CD14-positive monocyte (primary cell): ENCODE results near the gene LIPG. TPM values are rescaled to one million over a fixed set of nuclear protein-coding genes. Genes with fewer than 3 reads are reported as not detected.

Experiments
- DNase-seq, 3 donors: peaks; one replicate each; pipeline ENCODE4 v3.0.0-alpha.2; 2011 to 2022
- H2AFZ ChIP-seq: 2 replicates; pipeline ENCODE4 v1.6.0; 2012; ENCODE audit warnings: mild to moderate bottlenecking, low read depth, low read length, inconsistent platforms; ENCODE audit not compliant: insufficient read depth, poor library complexity, severe bottlenecking
- H3K27ac ChIP-seq, 2 donors: 1 replicate in 1 of 2; 2 replicates in 1 of 2; pipeline ENCODE4 v1.5.1; 2012 to 2013; ENCODE audit warnings: low read length in 2 of 2, control low read depth in 1 of 2, inconsistent platforms in 1 of 2, low read depth in 1 of 2, mild to moderate bottlenecking in 1 of 2
- H3K27me3 ChIP-seq, 2 donors: one replicate each; pipeline versions ENCODE4 v1.6.0 to v1.6.1; 2011 to 2013; ENCODE audit warnings: low read length in 2 of 2; ENCODE audit not compliant: control insufficient read depth in 2 of 2, insufficient read depth in 2 of 2
- H3K36me3 ChIP-seq, 2 donors: replicated peaks in 1 of 2; 1 replicate in 1 of 2; 2 replicates in 1 of 2; pipeline versions ENCODE4 v1.5.1 to v1.6.1; 2012 to 2013; ENCODE audit warnings: low read length in 2 of 2, control low read depth in 1 of 2, inconsistent platforms in 1 of 2, mild to moderate bottlenecking in 1 of 2; ENCODE audit not compliant: insufficient read depth in 2 of 2, control insufficient read depth in 1 of 2
- H3K4me1 ChIP-seq, 2 donors: 1 replicate in 1 of 2; 2 replicates in 1 of 2; pipeline versions ENCODE4 v1.5.1 to v1.6.1; 2012 to 2013; ENCODE audit warnings: low read length in 2 of 2, control low read depth in 1 of 2, inconsistent platforms in 1 of 2, mild to moderate bottlenecking in 1 of 2, moderate library complexity in 1 of 2; ENCODE audit not compliant: insufficient read depth in 2 of 2, control insufficient read depth in 1 of 2
- H3K4me2 ChIP-seq: replicated peaks from 2 replicates; pipeline ENCODE3; 2012; ENCODE audit warnings: low read length, moderate library complexity, mild to moderate bottlenecking; ENCODE audit not compliant: poor library complexity, severe bottlenecking; ENCODE audit errors: extremely low read depth
- H3K4me3 ChIP-seq, 3 experiments: fragments of 200-600 bp in 1 of 3; sonication (generic) in 1 of 3; replicated peaks in 1 of 3; 1 replicate in 2 of 3; 2 replicates in 1 of 3; pipeline ENCODE4 v1.5.1; 2011 to 2013; ENCODE audit warnings: low read length in 3 of 3, mild to moderate bottlenecking in 3 of 3, control low read depth in 2 of 3, low read depth in 2 of 3, inconsistent platforms in 1 of 3, moderate library complexity in 1 of 3
- H3K79me2 ChIP-seq: 2 replicates; pipeline ENCODE4 v1.6.0; 2012; ENCODE audit warnings: mild to moderate bottlenecking, control low read depth, inconsistent platforms, low read length, moderate library complexity; ENCODE audit not compliant: insufficient read depth
- H3K9ac ChIP-seq: 2 replicates; pipeline ENCODE4 v1.6.0; 2017; ENCODE audit warnings: low read length, mild to moderate bottlenecking; ENCODE audit not compliant: insufficient read depth, poor library complexity, severe bottlenecking
- H3K9me3 ChIP-seq, 2 donors: replicated peaks in 1 of 2; 1 replicate in 1 of 2; 2 replicates in 1 of 2; pipeline versions ENCODE4 v1.5.1 to v1.6.1; 2012 to 2013; ENCODE audit warnings: low read length in 2 of 2, control low read depth in 1 of 2; ENCODE audit not compliant: control insufficient read depth in 1 of 2, insufficient read depth in 1 of 2
- H4K20me1 ChIP-seq: 2 replicates; pipeline ENCODE4 v1.6.0; 2012; ENCODE audit warnings: mild to moderate bottlenecking, low read length, control low read depth, moderate library complexity; ENCODE audit not compliant: insufficient read depth
- H3K27ac Mint-ChIP-seq, 7 donors: one replicate each; pipeline ENCODE4 v1.8.0; 2020; ENCODE audit warnings: mild to moderate bottlenecking in 7 of 7, mixed read lengths in 7 of 7, moderate library complexity in 6 of 7, inconsistent platforms in 2 of 7
- H3K27me3 Mint-ChIP-seq, 3 donors: one replicate each; pipeline ENCODE4 v1.8.0; 2021 to 2022; ENCODE audit warnings: low read depth in 3 of 3, mild to moderate bottlenecking in 3 of 3, mixed read lengths in 3 of 3, moderate library complexity in 3 of 3, inconsistent platforms in 1 of 3
- H3K36me3 Mint-ChIP-seq, 2 donors: one replicate each; pipeline ENCODE4 v1.8.0; 2020; ENCODE audit warnings: mixed read lengths in 2 of 2, inconsistent platforms in 1 of 2, mild to moderate bottlenecking in 1 of 2
- H3K4me1 Mint-ChIP-seq: one replicate; pipeline ENCODE4 v1.8.0; 2020; ENCODE audit warnings: mild to moderate bottlenecking, mixed read lengths
- H3K4me3 Mint-ChIP-seq, 2 donors: one replicate each; pipeline ENCODE4 v1.8.0; 2020; ENCODE audit warnings: mild to moderate bottlenecking in 2 of 2, mixed read lengths in 2 of 2, moderate library complexity in 1 of 2
- H3K9me3 Mint-ChIP-seq, 7 donors: one replicate each; pipeline ENCODE4 v1.8.0; 2020 to 2022; ENCODE audit warnings: mixed read lengths in 7 of 7, mild to moderate bottlenecking in 6 of 7, moderate library complexity in 6 of 7, inconsistent platforms in 2 of 7
- WGBS: methylation state at CpG from one replicate; pipeline ENCODE4 v1.1.5; 2013; ENCODE audit warnings: missing lambda C conversion rate; ENCODE audit not compliant: insufficient coverage; 5-methylcytosine and 5-hydroxymethylcytosine counted together
- intact Hi-C, 2 donors: fragments of 100-400 bp; cut with micrococcal nuclease; formaldehyde crosslinking; loops; one replicate each; pipeline versions ENCODE4 v1.15.0 to v1.15.1; 2023
- polyA plus RNA-seq, 3 donors: library from polyadenylated mRNA; depleted of rRNA in 1 of 3; unstranded in 2 of 3; stranded (reverse) in 1 of 3; fragments of 300-500 nt in 2 of 3; fragments of >200 nt in 1 of 3; fragmentation: Illumina TruSeq in 2 of 3; gene quantifications; 1 replicate in 2 of 3; 2 replicates in 1 of 3; pipeline ENCODE4 v1.2.3, GENCODE V29; 2012 to 2021
- TF ChIP-seq, protein P1 (sequence below): fragments of 200-600 bp; IDR thresholded peaks from one replicate; pipeline ENCODE4 v1.8.0; 2022; ENCODE audit warnings: antibody characterized with exemption, mild to moderate bottlenecking

The LIPG gene
- polyA plus RNA-seq, 3 donors = not detected

- no peak overlapping the region for H3K4me3 Mint-ChIP-seq
- no peak overlapping the region for H3K9ac ChIP-seq
- no peaks in the 10 kb centered on the region for H3K4me1 ChIP-seq
- H3K9me3 ChIP-seq = peaks cover 0 to 4% of the 10 kb centered on the region in 2 donors
- peaks cover 3 to 5% of the 10 kb centered on the region in 2 donors for H3K27me3 ChIP-seq
- 89% methylated on average over 4 of the region's 4 CpGs for whole genome bisulfite sequencing
- no peak overlapping the region for H3K27ac Mint-ChIP-seq
- H3K36me3 ChIP-seq = no peaks in the 10 kb centered on the region
- no peak overlapping the region for H3K4me2 ChIP-seq
- no peaks in the 10 kb centered on the region for H3K4me1 Mint-ChIP-seq
- peaks cover 0 to 11% (median 2%) of the 10 kb centered on the region in 7 donors for H3K9me3 Mint-ChIP-seq
- TF ChIP-seq, protein P1, sequence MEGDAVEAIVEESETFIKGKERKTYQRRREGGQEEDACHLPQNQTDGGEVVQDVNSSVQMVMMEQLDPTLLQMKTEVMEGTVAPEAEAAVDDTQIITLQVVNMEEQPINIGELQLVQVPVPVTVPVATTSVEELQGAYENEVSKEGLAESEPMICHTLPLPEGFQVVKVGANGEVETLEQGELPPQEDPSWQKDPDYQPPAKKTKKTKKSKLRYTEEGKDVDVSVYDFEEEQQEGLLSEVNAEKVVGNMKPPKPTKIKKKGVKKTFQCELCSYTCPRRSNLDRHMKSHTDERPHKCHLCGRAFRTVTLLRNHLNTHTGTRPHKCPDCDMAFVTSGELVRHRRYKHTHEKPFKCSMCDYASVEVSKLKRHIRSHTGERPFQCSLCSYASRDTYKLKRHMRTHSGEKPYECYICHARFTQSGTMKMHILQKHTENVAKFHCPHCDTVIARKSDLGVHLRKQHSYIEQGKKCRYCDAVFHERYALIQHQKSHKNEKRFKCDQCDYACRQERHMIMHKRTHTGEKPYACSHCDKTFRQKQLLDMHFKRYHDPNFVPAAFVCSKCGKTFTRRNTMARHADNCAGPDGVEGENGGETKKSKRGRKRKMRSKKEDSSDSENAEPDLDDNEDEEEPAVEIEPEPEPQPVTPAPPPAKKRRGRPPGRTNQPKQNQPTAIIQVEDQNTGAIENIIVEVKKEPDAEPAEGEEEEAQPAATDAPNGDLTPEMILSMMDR = no peak
- no peak overlapping the region for H3K27ac ChIP-seq
- H2AFZ ChIP-seq = no peak overlapping the region
- H3K79me2 ChIP-seq = no peaks in the 10 kb centered on the region
- H3K36me3 Mint-ChIP-seq = no peaks in the 10 kb centered on the region
- intact Hi-C loops = no loop called here
- DNase-seq = no peak
- H3K4me3 ChIP-seq = no peak overlapping the region
- no peaks in the 10 kb centered on the region for H4K20me1 ChIP-seq
- H3K27me3 Mint-ChIP-seq = peaks cover 6 to 20% (median 13%) of the 10 kb centered on the region in 3 donors
Observed at GRCh38 chr18:49553003-49553402, 8.9 kb upstream of the LIPG start.

- Histone ChIP-seq H3K79me2 (no peaks in the 10 kb centered on the region), H3K4me1 (no peaks in the 10 kb centered on the region), H3K4me2 (no peak overlapping the region), H3K9me3 (peaks cover 0 to 4% of the 10 kb centered on the region in 2 donors), H3K9ac (no peak overlapping the region), H3K27ac (no peak overlapping the region), H3K4me3 (no peak overlapping the region), H2AFZ (no peak overlapping the region), H4K20me1 (no peaks in the 10 kb centered on the region), H3K27me3 (peaks cover 23 to 31% of the 10 kb centered on the region in 2 donors), H3K36me3 (no peaks in the 10 kb centered on the region)
- intact Hi-C loops = no loop called here
- no peak for DNase-seq
- 91% methylated on average over 4 of the region's 4 CpGs for WGBS
- Mint-ChIP-seq H3K4me3 (no peak overlapping the region), H3K9me3 (peaks cover 0 to 11% (median 2%) of the 10 kb centered on the region in 7 donors), H3K27ac (no peak overlapping the region), H3K27me3 (peaks cover 23 to 41% (median 36%) of the 10 kb centered on the region in 3 donors), H3K36me3 (no peaks in the 10 kb centered on the region), H3K4me1 (no peaks in the 10 kb centered on the region)
- TF ChIP-seq, protein P1 = no peak
Observed at GRCh38 chr18:49555641-49556040, 6.2 kb upstream of the LIPG start.
